Neutrophil (primary cell): ENCODE results near the gene TPK1.

Experiments used
- H3K27ac ChIP-seq: fragments of 200-600 bp; sonication (generic); 2 replicates; pipeline ENCODE4 v1.5.1; 2016; ENCODE audit warnings: mild to moderate bottlenecking, moderate library complexity
- H3K27me3 ChIP-seq: fragments of 200-600 bp; sonication (generic); 2 replicates; pipeline ENCODE4 v1.6.0; 2016; ENCODE audit warnings: mild to moderate bottlenecking
- H3K36me3 ChIP-seq: fragments of 200-600 bp; sonication (generic); 2 replicates; pipeline ENCODE4 v1.5.1; 2017
- H3K4me1 ChIP-seq, 2 experiments: fragments of 200-600 bp in 1 of 2; sonication (generic) in 1 of 2; 1 replicate in 1 of 2; 2 replicates in 1 of 2; pipeline versions ENCODE4 v1.5.1 to v1.6.1; 2013 to 2016; ENCODE audit warnings: low read depth in 1 of 2, low read length in 1 of 2, mild to moderate bottlenecking in 1 of 2, moderate library complexity in 1 of 2; ENCODE audit not compliant: control insufficient read depth in 1 of 2, insufficient read depth in 1 of 2
- H3K4me3 ChIP-seq, 2 experiments: fragments of 200-600 bp in 1 of 2; sonication (generic) in 1 of 2; 1 replicate in 1 of 2; 2 replicates in 1 of 2; pipeline ENCODE4 v1.5.1; 2013 to 2016; ENCODE audit warnings: low read depth in 1 of 2, low read length in 1 of 2, mild to moderate bottlenecking in 1 of 2, moderate library complexity in 1 of 2
- H3K9me3 ChIP-seq: fragments of 200-600 bp; sonication (generic); 2 replicates; pipeline ENCODE4 v1.5.1; 2016
- TF ChIP-seq, protein P1 (sequence below): fragments of 200-600 bp; sonication (generic); IDR thresholded peaks from 2 replicates; pipeline ENCODE4 v1.5.1; 2016; ENCODE audit warnings: antibody characterized with exemption

The TPK1 gene

GRCh38 chr7:144835155-144835611 is 670 bp downstream of the TPK1 start:
- no peaks in the 10 kb centered on the region for H3K36me3 ChIP-seq
- no peaks in the 10 kb centered on the region for H3K27me3 ChIP-seq
- TF ChIP-seq, protein P1, sequence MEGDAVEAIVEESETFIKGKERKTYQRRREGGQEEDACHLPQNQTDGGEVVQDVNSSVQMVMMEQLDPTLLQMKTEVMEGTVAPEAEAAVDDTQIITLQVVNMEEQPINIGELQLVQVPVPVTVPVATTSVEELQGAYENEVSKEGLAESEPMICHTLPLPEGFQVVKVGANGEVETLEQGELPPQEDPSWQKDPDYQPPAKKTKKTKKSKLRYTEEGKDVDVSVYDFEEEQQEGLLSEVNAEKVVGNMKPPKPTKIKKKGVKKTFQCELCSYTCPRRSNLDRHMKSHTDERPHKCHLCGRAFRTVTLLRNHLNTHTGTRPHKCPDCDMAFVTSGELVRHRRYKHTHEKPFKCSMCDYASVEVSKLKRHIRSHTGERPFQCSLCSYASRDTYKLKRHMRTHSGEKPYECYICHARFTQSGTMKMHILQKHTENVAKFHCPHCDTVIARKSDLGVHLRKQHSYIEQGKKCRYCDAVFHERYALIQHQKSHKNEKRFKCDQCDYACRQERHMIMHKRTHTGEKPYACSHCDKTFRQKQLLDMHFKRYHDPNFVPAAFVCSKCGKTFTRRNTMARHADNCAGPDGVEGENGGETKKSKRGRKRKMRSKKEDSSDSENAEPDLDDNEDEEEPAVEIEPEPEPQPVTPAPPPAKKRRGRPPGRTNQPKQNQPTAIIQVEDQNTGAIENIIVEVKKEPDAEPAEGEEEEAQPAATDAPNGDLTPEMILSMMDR: no peak
- H3K9me3 ChIP-seq: no peaks in the 10 kb centered on the region
- H3K4me3 ChIP-seq: peak overlapping the region; percentile 72 to 73
- peaks cover 16 to 18% of the 10 kb centered on the region in 2 experiments for H3K4me1 ChIP-seq
- H3K27ac ChIP-seq: peak overlapping the region; percentile 89

- peaks cover 16 to 18% of the 10 kb centered on the region in 2 experiments for H3K4me1 ChIP-seq
- no peaks in the 10 kb centered on the region for H3K9me3 ChIP-seq
- TF ChIP-seq, protein P1: no peak
- H3K4me3 ChIP-seq: peak overlapping the region; percentile 72 to 73
- peak overlapping the region; percentile 89 for H3K27ac ChIP-seq
- H3K27me3 ChIP-seq: no peaks in the 10 kb centered on the region
- H3K36me3 ChIP-seq: no peaks in the 10 kb centered on the region
Observed at GRCh38 chr7:144834641-144835144, 1.2 kb downstream of the TPK1 start.

- Histone ChIP-seq H3K4me3 (no peak overlapping the region), H3K4me1 (peaks cover 9 to 10% of the 10 kb centered on the region in 2 experiments), H3K36me3 (no peaks in the 10 kb centered on the region), H3K9me3 (no peaks in the 10 kb centered on the region), H3K27ac (no peak overlapping the region), H3K27me3 (no peaks in the 10 kb centered on the region)
- TF ChIP-seq, protein P1: no peak
Observed at GRCh38 chr7:144830811-144831210, 5.0 kb downstream of the TPK1 start.

DNA sequence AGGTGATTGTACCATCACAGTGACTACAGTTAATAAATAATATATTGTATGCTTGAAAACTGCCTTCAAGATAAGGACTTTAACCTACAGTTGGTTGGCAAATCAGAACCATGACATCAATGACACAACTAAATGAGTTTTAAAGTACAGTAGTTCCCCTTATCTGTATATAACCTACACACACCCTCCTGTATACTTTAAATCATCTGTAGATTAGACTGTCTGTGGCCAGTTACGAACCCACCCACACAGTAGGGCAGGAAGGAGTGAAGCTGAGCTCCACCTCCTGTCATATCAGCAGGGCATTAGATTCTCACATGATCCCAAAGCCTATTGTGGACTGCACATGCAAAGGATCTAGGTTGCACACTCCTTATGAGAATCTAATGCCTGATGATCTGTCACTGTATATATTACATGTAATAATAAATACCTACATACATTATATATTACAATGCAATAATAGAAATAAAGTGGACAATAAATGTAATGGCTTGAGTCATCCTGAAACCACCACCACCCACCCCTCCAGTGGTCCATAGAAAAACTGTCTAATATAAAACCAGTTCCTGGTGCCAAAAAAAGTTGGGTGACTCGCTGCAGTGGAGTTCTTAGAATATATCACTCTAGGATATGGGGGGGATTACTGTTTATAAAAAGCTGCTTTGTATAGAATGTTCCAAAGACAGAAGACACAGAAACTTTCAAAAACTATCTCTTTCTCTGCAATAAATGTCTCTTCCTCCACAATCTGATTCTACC is 5.6 kb downstream of the TPK1 start:
- TF ChIP-seq, protein P1: no peak
- Histone ChIP-seq H3K4me3 (no peak overlapping the region), H3K27ac (no peak overlapping the region), H3K27me3 (no peaks in the 10 kb centered on the region), H3K9me3 (no peaks in the 10 kb centered on the region), H3K4me1 (peaks cover 9 to 10% of the 10 kb centered on the region in 2 experiments), H3K36me3 (no peaks in the 10 kb centered on the region)

- Histone ChIP-seq H3K27me3 (no peaks in the 10 kb centered on the region), H3K4me1 (no peaks in the 10 kb centered on the region), H3K4me3 (no peak overlapping the region), H3K36me3 (no peaks in the 10 kb centered on the region), H3K27ac (no peak overlapping the region), H3K9me3 (no peaks in the 10 kb centered on the region)
- TF ChIP-seq, protein P1: no peak
Observed at GRCh38 chr7:144827621-144828020, 8.2 kb downstream of the TPK1 start.
